T-helper 2 cell treated with Interferon-gamma antibody and Interleukin-4, amounts not matched to agents 100 ng/mL and 5 ng/mL, for 36 hours (primary cell): ENCODE data around the gene NOC4L. TPM values are rescaled to one million over a fixed set of nuclear protein-coding genes. Genes with fewer than 3 reads are reported as not detected.

Experiments
- intact Hi-C: fragments of 100-400 bp; cut with micrococcal nuclease; formaldehyde crosslinking; loops from one replicate; pipeline ENCODE4 v1.15.1; 2023
- total RNA-seq: library from RNA; stranded (reverse); gene quantifications from 2 replicates; pipeline ENCODE4 v1.2.3, GENCODE V29; 2022

NOC4L gene
- total RNA-seq, 1 donor from 2014 or later, result 33.5 TPM

- intact Hi-C loops, result loop anchor here (1.0 to 5.0 kb wide), 4 partner anchors 64 to 460 kb away; no protein-coding TSS in a partner anchor
Measured at GRCh38 chr12:132154941-132155770, 10.9 kb downstream of the NOC4L start.

DNA sequence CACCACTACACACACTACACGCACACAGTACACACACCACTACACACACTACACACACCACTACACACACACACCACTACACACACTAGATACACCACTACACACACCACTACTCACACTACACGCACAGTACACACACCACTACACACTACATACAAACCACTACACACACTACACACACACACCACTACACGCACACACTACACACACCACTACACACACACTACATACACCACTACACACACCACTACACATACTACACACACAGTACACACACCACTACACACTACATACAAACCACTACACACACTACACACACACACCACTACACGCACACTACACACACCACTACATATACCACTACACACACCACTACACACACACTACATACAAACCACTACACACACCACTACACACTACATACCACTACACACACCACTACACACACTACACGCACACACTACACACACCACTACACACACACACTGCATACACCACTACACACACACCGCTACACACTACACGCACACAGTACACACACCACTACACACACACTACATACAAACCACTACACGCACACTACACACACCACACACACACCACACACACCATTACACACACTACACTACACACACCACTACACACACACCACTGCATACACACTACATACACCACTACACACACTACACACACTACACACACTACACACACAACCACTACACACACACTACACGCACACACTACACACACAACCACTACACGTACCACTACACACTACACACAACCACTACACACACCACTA is 11.7 kb downstream of the NOC4L start:
- intact Hi-C loops, result loop anchor here (2.0 kb wide), 1 partner anchor 459 kb away; no protein-coding TSS in a partner anchor

GRCh38 chr12:132156573-132157325 is 12.5 kb downstream of the NOC4L start:
- intact Hi-C loops, result no loop called here

- intact Hi-C loops, result no loop called here
Measured at GRCh38 chr12:132157733-132158409, 13.6 kb downstream of the NOC4L start.

DNA sequence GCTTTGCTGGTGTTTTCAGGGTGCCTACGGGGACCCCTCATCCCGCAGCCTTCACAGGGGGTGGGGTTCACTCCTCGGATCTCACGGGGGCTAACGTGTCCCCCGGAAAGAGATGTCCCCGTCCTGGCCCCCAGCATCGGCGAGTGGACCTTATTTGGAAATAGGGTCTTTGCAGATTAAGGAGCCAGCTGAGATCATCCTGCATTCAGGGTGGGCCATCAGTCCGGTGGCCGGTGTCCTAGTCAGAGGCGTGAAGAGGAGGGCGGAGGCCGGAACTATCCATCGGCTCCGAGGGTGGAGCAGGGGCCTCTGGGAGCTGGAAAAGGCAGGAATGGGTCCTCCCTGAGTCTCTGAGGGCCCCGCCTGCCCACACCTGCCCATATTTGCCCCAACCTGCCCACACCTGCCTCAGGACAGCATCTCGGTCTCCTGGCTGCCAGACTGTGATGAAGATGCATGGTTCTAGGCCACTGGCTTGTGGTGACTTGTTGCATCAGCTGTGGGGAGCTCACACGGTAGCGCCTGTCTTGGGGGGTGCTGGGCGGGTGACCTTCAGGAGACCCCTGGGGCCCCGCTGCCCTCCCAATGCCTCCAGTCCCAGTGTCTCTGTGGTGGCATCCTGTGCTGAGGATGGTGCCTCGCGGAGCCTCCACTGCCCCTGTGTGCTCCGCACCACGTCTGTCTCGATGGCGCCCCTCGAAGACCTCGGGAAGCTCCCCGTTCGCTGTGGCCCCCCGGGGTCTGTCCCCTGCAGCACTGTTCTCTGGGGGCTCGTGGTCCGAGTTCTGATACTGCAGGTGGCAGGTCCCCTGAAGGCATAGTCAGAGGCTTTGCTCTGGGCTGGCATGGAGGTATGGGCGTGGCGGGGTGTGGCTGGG is 14.7 kb downstream of the NOC4L start:
- intact Hi-C loops, result no loop called here

DNA sequence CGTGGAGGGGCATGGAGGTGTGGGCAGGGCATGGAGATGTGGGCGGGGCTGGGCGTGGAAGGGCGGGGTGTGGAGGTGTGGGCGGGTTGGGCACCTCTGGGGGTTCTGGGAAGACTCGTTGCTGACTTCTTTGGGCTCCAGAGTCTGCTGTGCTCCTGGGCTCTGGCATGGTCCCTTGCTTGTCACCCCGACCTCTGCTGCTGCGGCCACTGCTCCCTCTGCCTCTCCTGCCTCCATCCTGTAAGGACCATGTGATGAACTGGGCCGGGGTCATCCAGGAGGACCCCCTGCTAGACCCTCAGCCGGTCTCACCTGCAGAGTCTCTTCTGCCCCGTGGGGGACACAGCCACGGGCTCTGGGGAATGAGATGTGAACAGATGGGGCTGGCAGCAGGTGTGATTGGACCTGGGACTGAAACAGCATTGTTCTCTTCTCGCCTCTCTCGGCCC is 15.3 kb downstream of the NOC4L start:
- intact Hi-C loops, result no loop called here

DNA sequence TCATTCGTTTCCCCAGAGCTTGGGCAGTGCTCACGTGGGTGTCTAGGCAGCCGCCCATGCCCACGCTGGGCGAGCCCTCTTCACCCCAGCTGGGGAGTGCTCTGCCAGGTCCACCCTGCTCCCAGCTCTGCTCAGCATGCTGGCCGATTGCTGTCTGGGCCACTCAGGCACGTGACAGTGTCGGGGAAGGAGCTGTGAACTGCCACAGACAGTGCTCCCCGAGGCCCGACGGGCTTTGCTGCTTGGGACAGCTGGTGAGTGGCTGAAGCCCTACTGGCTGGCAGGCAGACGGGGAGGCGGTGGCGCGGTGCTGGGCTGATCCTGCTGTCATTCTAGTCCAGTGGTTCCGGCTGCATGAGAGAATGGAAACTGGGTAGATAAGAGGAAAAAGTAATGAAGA is 15.8 kb downstream of the NOC4L start:
- intact Hi-C loops, result no loop called here

DNA sequence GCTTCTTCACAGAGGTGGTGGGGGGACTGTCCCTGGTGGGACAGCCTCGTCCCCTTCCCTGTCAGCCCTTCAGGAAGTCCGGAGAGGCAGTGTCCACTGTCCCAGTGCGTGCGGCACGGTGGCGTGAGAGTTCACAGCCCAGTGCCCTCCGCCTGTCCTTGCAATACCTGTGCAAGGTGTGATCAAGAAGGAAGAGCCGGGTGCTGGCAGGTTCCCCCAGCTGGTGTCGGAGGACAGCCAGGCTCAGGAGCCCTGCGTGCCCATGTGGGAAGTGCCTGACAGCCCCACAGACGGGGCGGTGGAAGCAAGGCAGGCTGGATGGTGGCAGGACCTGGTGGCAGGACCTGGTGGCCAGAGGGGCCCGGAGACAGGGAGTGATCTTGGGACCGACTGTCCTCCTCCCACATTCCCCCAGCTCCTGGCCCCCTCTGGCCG is 16.4 kb downstream of the NOC4L start:
- intact Hi-C loops, result no loop called here

GRCh38 chr12:132161036-132161781 is 17.0 kb downstream of the NOC4L start:
- intact Hi-C loops, result no loop called here

GRCh38 chr12:132161796-132162507 is 17.7 kb downstream of the NOC4L start:
- intact Hi-C loops, result loop anchor here (1.0 kb wide), 1 partner anchor 27 kb away; no protein-coding TSS in a partner anchor

- intact Hi-C loops, result loop anchor here (1.0 kb wide), 1 partner anchor 27 kb away; no protein-coding TSS in a partner anchor
Measured at GRCh38 chr12:132162508-132163031, 18.3 kb downstream of the NOC4L start.

DNA sequence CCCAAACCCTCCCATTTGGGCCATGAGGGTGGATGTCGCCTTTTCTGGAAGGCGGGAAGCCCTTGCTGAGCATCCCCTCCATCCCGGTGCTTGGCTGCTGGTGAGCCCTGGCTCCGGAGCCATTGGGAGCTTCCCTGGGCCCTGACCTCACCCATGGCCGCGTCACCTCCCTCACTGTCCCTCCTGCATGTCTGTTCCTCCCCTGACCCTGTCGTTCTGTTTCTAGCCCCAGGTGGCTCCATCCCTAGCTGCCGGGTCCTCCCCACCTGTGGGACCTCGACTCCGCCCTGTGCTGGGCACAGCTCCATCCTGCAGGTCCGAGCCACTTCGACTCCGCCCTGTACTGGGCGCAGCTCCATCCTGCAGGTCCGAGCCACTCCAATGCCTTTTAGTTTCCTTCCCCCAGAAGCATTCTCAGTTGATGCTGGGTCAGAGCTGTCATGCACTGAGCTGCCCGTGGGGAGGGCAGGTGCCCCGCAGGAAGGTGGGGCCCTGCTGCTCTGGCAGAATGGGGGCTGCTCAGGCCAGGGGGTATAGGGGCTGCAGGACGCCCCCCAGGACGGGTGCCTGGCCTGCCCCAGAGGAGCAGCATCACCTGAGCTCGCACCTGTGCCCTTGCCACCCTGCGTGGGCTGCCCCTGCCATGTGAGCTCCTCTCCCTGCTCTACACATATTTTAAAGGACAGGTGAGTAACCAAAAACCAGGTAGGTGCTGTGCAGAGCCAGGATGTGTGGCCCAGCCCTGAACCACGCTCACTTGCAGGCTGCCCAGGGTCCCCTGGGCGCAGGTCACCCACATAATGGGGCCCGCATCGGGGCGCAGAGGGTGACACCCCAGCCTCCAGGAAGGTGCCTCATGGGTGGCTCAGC is 19.0 kb downstream of the NOC4L start:
- intact Hi-C loops, result no loop called here

GRCh38 chr12:132163911-132164288 is 19.6 kb downstream of the NOC4L start:
- intact Hi-C loops, result no loop called here

GRCh38 chr12:132164426-132164825 is 20.2 kb downstream of the NOC4L start:
- intact Hi-C loops, result no loop called here

GRCh38 chr12:132165584-132165983 is 21.3 kb downstream of the NOC4L start:
- intact Hi-C loops, result no loop called here

DNA sequence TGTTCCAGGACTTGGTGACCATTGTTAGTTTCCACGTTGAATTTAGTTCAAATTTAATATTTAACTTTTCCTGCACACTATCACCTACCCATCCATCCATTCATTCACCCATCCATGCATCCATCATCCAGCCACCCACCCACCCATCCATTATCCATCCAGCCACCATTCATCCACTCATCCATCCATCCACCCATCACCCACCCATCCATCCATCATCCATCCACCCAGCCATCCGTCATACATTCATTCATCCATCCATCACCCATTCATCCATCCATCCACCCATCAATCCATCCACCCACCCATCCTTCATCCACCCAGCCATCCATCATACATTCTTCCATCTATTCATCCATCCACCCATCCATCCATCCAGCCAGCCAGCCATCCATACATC is 21.8 kb downstream of the NOC4L start:
- intact Hi-C loops, result no loop called here
